Stimulated activated CD4-positive, alpha-beta T cell treated with anti-CD3 and anti-CD28 coated beads, Interleukin-2, amount 100 ng/mL, for 24 hours (primary cell): ENCODE results near the gene DLL4.

Source experiments
- DNase-seq, 2 donors: peaks; one replicate each; pipeline ENCODE4 v3.0.0-alpha.2; 2020

DLL4 gene

GRCh38 chr15:40928821-40929659 lies at the start of gene DLL4:
Gene DLL4, plus strand, starts transcription at chr15:40929340. Its CDS starts 329 bp downstream, at chr15:40929669.
- DNase-seq: peak; percentile 28 to 56

DNA sequence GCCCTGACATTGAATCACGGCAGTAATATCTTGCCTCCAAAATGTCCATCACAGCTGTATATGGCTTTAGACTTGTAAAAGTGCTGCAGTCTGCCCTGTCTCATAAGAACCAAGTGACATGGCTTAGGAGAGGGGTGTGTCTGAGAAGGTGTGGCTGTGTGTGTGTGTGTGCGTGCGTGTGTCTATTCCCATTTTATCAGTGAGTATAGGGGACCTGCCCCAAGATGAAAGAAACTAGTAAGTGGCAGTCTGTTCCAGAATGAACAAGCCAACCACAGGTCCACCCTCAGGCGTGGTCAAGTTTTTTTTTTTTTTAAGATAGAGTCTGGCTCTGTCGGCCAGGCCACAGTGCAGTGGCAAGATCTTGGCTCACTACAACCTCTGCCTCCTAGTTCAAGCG lies 49.5 kb upstream of the DLL4 start:
- DNase-seq: no peak

DNA sequence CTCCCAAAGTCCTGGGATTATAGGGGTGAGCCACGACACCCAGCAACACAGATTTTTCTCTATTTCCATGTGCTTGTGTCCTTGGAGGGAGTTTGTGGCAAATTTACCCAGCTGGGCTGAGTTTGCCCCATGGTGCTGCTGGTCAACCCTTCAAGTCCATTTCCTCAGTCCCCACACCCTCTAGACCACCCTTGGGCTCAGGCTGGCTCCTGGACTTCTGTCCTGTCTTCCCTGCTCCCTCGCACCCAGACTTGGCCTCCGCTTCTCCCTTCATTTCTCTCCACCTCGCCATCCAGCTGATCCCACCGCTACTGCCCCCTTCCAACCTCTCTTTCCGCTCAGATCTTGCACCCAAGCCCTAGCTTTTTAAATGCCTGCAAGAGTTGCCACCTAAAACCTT lies 47.8 kb upstream of the DLL4 start:
- DNase-seq: no peak

DNA sequence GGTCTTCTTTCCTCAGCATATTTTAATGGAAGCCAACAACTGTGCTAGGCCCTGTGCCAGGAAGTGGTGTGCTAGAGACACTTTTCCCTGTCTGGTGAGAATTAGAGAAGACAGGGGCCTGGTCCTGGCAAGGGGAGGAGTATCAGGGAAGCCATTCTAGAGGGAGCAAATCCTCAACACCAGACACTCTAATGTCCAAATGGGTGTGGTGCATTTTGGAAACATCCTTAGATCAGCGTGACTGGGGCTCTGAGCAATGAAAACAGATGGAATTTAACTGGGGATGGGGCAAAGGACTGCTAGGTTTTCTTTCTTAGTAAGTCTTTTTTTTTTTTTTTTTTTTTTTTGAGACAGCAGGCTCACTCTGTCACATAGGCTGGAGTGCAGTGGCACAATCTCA lies 42.6 kb upstream of the DLL4 start:
- DNase-seq: no peak

GRCh38 chr15:40889112-40889511 lies 40.0 kb upstream of the DLL4 start:
- DNase-seq: no peak

DNA sequence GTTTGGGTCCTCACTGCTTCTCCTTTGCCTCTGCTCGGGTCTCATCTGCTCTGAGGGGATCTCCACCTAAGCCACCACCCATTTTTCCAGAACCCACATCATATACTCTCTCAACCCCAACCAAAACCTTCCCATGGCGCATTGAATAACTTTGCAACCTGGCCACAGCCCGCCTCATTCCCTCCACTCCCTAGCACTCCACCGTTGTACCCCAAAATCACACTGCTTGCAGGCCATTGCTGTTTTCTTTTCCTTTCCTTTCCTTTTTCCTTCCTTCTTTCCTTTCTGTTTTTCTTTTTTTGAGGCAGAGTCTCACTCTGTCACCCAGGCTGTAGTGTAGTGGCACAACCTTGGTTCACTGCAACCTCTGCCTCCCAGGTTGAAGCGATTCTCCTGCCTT lies 38.0 kb upstream of the DLL4 start:
- DNase-seq: no peak

DNA sequence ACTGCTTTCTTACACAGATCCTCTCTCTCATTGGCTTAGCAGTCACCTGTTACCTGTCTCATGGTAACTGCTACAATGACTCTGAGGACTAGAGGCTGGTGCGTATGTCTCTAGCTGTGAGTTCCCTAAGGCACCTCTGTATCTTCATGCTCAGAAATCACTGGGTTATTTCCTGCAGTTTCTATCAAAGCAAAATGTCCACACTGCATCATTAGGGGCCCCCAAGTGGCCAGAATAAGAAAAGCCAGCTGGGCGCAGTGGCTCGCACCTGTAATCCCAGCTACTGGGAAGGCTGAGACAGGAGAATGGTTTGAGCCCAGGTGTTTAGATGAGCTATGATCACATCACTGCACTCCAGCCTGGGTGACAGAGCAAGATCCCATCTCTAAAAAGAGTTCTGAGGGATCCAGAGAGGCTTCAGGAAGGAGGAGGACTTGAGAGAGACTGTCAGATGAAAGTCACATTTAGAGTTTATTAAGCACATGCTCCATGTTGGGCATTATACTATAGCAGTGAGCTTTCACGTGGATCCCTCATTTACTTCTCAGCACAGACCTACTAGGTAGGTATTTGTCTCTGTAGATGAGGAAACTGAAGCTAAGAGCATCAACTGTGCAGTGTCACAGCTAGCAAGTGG lies 37.2 kb upstream of the DLL4 start:
- DNase-seq: peak in 1 of 2 donors; percentile 34

DNA sequence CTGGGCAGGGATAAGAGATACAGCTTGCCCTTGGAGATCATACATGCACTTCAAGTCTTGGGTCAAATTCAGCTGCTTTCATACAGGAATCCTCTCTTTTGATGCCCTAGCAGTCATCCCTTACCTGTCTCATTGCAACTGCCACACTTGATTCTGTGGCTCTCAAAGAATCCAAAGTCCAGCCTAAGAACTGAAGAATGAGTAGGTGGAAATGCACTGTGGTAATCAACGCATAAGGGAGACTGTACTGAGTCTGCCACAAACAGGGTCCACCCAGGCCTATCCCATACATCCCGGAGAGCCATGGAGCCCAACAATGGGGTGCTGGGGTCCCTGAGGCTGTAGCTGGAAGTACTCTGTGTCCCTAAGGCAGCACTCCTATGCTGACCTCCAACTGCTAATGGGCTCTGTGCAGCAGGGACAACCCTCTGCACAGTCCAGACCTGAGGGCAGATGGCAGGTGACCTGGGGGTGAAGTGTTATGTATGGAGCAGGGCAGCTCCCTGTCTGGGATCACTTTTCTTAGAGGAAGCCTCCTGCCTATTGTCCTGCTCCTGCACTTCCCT lies 36.6 kb upstream of the DLL4 start:
- DNase-seq: no peak

GRCh38 chr15:40893019-40893670 lies 36.0 kb upstream of the DLL4 start:
- DNase-seq: no peak

DNA sequence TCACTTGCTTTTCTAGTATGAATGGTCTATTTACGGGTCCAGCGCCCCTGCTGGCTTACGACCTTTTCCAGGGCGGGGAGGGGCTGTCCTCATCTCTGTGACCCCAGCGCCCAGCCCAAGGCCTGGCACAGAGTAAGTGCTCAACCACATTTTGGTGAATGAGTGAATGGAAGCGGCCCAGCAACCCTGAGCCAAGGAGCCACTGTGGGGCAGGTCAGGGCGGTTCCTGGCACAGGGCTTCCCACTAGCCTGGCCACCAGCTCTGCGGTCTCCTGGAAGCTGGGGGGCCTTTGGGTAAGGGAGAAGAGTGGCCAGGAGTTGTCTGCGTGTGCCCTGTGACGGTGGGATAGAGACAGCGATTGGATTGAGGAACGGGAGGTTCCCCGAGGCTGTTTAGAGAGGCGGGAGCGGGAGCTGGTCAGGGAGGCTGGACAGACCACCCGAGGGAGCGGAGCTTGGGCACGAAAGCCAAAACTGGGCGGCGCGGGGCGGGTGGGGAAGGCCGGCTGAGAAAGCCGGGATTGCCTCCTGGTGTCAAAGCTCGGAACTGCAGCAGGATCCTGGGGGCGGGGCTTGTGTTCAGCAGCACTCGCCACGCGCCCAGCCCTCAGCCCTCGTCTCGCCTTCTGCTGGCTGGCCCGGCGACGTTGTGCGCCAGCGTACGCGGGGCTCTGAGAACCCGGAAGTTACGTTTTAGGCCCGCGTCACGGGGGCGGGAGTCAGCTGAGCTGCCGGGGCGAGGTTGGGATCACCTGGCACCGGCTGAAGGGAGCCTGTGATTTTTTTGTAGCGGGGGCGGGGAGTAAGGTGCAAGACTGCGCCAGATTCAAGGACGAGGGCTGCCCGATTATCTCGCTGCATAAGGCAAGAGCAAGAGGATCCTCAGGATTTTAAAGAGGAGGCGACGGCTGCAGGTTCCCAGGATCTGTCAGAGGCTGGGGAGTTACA lies 35.1 kb upstream of the DLL4 start, which contains the start of gene VPS18:
Gene VPS18 (plus strand): TSS at position 718 of the 948 bp plus-strand sequence. CDS start 319 bp downstream, outside the sequence.
- peak; percentile 100 for DNase-seq

DNA sequence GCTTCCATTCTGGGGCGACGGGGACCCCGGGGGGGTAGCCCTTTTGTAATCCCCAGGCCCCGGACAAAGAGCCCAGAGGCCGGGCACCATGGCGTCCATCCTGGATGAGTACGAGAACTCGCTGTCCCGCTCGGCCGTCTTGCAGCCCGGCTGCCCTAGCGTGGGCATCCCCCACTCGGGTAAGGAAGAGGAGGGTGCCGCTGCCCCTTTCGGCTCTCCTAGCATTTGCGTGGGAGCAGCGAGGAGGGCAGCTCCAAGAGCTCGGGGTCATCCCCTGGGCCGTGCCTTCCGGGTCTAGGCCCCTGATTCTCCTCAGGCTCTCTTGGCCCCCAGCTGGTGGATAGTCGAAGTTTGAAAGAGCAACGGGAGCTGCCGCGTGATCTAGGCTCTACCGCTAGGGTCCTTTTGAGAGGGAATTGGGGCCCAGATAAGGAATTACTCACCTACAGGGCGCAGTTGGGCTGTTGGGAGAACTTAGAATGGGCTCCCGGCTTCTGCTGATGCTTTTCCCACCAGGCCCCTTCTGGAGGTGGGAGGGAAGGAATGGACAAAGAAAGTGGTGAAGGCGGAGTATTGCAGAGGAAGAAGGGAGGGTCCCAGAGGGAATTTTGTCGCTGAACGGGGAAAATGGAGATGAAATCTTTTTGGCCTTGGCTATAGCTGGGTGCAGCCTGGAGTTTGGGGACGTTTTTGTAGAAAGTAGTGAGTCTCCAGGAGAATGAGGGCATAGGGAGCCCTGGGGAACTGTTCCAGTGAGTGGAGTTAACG lies 34.3 kb upstream of the DLL4 start:
- DNase-seq: peak; percentile 62 to 68

DNA sequence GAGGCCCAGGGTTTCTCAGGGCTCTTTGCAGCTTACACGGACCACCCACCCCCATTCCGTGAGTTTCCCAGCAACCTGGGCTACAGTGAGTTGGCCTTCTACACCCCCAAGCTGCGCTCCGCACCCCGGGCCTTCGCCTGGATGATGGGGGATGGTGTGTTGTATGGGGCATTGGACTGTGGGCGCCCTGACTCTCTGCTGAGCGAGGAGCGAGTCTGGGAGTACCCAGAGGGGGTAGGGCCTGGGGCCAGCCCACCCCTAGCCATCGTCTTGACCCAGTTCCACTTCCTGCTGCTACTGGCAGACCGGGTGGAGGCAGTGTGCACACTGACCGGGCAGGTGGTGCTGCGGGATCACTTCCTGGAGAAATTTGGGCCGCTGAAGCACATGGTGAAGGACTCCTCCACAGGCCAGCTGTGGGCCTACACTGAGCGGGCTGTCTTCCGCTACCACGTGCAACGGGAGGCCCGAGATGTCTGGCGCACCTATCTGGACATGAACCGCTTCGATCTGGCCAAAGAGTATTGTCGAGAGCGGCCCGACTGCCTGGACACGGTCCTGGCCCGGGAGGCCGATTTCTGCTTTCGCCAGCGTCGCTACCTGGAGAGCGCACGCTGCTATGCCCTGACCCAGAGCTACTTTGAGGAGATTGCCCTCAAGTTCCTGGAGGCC lies 29.5 kb upstream of the DLL4 start:
- DNase-seq: no peak

- DNase-seq: no peak
Observed at GRCh38 chr15:40900256-40901052, 28.7 kb upstream of the DLL4 start.

DNA sequence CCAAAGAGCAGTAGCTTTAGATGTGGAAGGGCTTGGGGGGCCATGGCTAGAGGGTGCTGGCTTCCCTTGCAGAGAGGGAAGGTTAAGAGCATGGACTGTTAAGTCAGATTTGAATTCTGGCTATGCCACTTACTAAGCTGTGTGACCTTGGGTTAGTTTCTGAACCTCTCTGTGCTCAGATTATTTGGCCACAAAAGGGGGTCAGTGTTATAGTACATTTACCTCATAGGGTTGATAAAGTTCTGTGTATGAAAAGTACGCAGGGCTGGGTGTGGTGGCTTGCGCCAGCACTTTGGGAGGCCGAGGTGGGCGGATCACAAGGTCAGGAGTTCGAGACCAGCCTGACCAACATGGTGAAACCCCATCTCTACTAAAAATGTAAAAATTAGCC lies 28.1 kb upstream of the DLL4 start:
- no peak for DNase-seq

- DNase-seq: no peak
Observed at GRCh38 chr15:40902605-40903561, 26.3 kb upstream of the DLL4 start.

DNA sequence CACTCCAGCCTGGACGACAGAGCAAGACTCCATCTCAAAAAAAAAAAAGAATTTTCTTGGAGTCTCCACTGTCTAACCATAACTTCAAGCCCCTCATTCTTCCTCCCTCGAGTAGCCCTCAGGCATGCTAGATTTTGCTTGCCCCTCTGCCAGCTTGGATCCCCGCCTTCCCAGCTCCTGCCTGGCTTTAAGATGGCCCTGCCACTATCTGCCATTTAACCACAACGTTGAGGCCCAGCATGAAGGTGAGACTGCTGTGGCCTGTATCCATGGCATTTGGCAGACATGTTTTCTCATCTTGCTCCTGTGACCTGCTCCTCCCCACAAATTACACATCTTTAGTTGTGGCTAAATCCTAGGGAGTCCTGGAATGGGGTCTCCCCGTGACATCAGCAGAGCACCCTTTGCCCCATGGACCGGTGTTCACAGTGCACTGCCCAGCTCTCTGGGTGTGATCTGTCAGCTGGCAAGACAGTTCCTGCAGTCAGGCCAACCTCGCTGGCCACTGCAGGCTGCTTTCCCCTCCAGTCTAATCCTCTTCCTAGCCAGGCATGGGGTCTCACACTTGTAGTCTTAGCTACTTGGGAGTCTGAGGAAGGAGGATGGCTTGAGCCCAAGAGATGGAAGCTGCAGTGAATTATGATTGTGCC lies 24.5 kb upstream of the DLL4 start:
- DNase-seq: no peak

DNA sequence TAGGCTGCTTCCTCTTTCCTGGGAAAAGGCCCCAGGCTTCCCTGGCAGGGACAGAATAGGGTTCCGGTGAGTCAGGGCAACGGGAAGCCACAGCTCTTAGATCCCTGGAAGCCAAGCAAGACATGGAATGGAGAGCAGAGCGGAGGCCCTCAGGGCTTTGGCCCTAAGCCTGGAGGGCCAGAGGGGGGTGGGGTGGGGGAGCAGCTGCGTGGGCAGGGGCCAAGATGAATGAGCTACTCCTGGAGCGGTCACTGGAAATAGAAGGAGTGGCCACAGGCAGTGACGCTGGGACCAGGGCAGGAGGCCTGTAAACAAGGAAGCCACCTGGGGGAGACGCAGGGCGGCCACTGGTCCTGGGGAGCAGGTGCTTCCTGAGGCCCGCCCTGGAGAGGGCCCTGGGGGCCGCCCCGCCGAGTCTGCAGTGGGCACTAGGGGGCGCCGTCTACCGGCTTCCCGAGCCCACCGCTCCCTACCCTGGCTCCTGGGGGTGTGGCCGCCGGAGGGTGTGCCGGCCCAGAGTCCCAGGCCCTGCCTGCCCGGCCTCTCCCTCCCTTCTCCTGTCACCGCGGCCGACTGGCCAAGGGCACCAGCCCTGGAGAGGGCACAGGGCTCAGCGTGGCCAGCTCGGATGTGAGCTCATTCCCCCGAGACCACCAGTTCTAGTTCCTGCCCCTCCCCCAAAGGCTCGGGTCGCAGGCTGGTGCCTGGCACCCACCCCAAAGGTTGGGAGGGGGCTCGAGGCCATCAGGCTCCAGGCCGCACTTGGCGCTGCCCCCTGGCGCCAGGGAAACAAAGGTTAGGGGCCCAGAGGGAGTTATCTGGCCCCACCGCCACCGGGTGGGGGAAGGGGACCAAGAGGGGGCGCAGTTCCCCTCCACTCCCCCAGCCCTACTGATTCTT lies 22.8 kb upstream of the DLL4 start:
- DNase-seq: peak; percentile 85 to 88
